ENCODE results near the gene ZRANB2. TPM values are rescaled to one million over a fixed set of nuclear protein-coding genes. Genes with fewer than 3 reads are reported as not detected.

The ZRANB2 gene
- total and polyA plus RNA-seq, 9 of the 15 experiments (the other 6 are each of a cell fraction or from before 2014, with no cell fraction given) = 80.8 to 264 (median 157) TPM

GRCh38 chr1:71031426-71031825 lies 49.4 kb downstream of the ZRANB2 start:
- DNase-seq (ENCODE audit: extremely low read depth in 1 of 4, low spot score in 3 of 4) (no peak), FAIRE-seq (no peak), ATAC-seq (no peak)
- ChIA-PET POLR2A (interaction anchor here (1.1 to 1.7 kb wide), 4 partner anchors 8 to 49 kb away, joined by 3 to 5 read pairs (median 4); partner anchors contain the start of gene ZRANB2), CTCF (ENCODE audit: low intra/inter-chr PET ratio) (no interaction called here)
- H3K4me1 ChIP-seq (replicated peaks in 1 of 2; ENCODE audit: control insufficient read depth in 2 of 2, insufficient read depth in 2 of 2, low read length in 2 of 2) = no peaks in the 10 kb centered on the region; a peak in 1 of 5 replicates
- H3K4me2 ChIP-seq (ENCODE audit: insufficient read depth, low read length) = no peak overlapping the region
- H4K20me1 ChIP-seq (replicated peaks; ENCODE audit: control insufficient read depth, insufficient read depth, low read length) = no peaks in the 10 kb centered on the region
- in situ Hi-C loops (cut with MboI) = no loop called here
- H3K9me1 ChIP-seq (ENCODE audit: control insufficient read depth, insufficient read depth, low read length) = no peaks in the 10 kb centered on the region
- BruUV-seq (replicated peaks) = no TSS peak
- no peaks in the 10 kb centered on the region for H3K27me3 ChIP-seq (ENCODE audit: control insufficient read depth in 2 of 2, insufficient read depth in 2 of 2, low read length in 2 of 2)
- intact Hi-C loops (cut with micrococcal nuclease) = no loop called here
- H3K36me3 ChIP-seq (ENCODE audit: control insufficient read depth, insufficient read depth, low read length) = peaks cover 42% of the 10 kb centered on the region; the same call in 2 of the 3 replicates
- no peak overlapping the region for H3K9ac ChIP-seq (ENCODE audit: insufficient read depth in 1 of 2, low read depth in 2 of 2, low read length in 2 of 2)
- H3K9me3 ChIP-seq (replicated peaks; ENCODE audit: control insufficient read depth, insufficient read depth, low read depth, low read length) = no peaks in the 10 kb centered on the region
- no peak overlapping the region for H3K4me3 ChIP-seq
- no peak overlapping the region for H3K27ac ChIP-seq (ENCODE audit: extremely low read depth, low read depth, low read length)
- H2AFZ ChIP-seq (ENCODE audit: low read depth, low read length) = no peak overlapping the region
- H3K79me2 ChIP-seq (ENCODE audit: control insufficient read depth, insufficient read depth, low read length) = peaks cover 58% of the 10 kb centered on the region
- TF ChIP-seq NEUROD1 (IDR thresholded peaks at IDR 0.05; ENCODE audit: borderline replicate concordance, low read depth, low read length, partially characterized antibody) = no peak
- no peak for TF ChIP-seq ZFX (CRISPR knock-in tag; IDR thresholded peaks at IDR 0.05)
- TF ChIP-seq ZNF764 (CRISPR knock-in tag; IDR thresholded peaks at IDR 0.05; ENCODE audit: low read depth) = no peak
- TF ChIP-seq ERF (CRISPR knock-in tag; IDR thresholded peaks at IDR 0.05) = no peak
- no peak for TF ChIP-seq ZNF318 (IDR thresholded peaks at IDR 0.05; ENCODE audit: borderline replicate concordance in 1 of 2, low read depth in 1 of 2)
- no peak for TF ChIP-seq FUS (optimal IDR thresholded peaks at IDR 0.05; ENCODE audit: low read depth, low read length)
- no peak for TF ChIP-seq E2F1 (CRISPR knock-in tag; IDR thresholded peaks at IDR 0.05)
- no peak for TF ChIP-seq ZNF740 (CRISPR knock-in tag; IDR thresholded peaks at IDR 0.05)
- TF ChIP-seq ZNF740 (tag; IDR thresholded peaks at IDR 0.05) = no peak
- no peak for TF ChIP-seq PREB (CRISPR knock-in tag; IDR thresholded peaks at IDR 0.05)
- no peak for TF ChIP-seq MTA1 (IDR thresholded peaks at IDR 0.05; ENCODE audit: borderline replicate concordance)
- TF ChIP-seq CBFB (CRISPR knock-in tag; IDR thresholded peaks at IDR 0.05) = no peak

Measured in K562 (cell line).